Neuronal stem cell (in vitro differentiated cells): ENCODE measurements around the gene HTR2B. TPM values are rescaled to one million over a fixed set of nuclear protein-coding genes. Genes with fewer than 3 reads are reported as not detected.

Experiments used
- DNase-seq: peaks from one replicate; pipeline ENCODE4 v3.0.0-alpha.2; 2013; ENCODE audit warnings: low spot score
- H2AFZ ChIP-seq: one replicate; pipeline ENCODE4 v1.6.1; 2013; ENCODE audit warnings: mild to moderate bottlenecking, low read length, inconsistent platforms
- H2AK5ac ChIP-seq: 2 replicates; pipeline ENCODE4 v1.6.1; 2013; ENCODE audit warnings: low read depth, mild to moderate bottlenecking, inconsistent platforms, low read length, moderate library complexity, mixed read lengths
- H2BK120ac ChIP-seq: 2 replicates; pipeline ENCODE4 v1.6.1; 2013; ENCODE audit warnings: low read depth, mild to moderate bottlenecking, inconsistent platforms, low read length, moderate library complexity, mixed read lengths
- H2BK12ac ChIP-seq: one replicate; pipeline ENCODE4 v1.6.1; 2013; ENCODE audit warnings: low read length, inconsistent platforms
- H2BK15ac ChIP-seq: 2 replicates; pipeline ENCODE4 v1.6.1; 2013; ENCODE audit warnings: mild to moderate bottlenecking, low read length, inconsistent platforms, mixed read lengths
- H2BK5ac ChIP-seq: one replicate; pipeline ENCODE4 v1.6.1; 2013; ENCODE audit warnings: inconsistent platforms, mild to moderate bottlenecking, low read length, moderate library complexity
- H3K14ac ChIP-seq: one replicate; pipeline ENCODE4 v1.6.1; 2013; ENCODE audit warnings: low read length, inconsistent platforms
- H3K18ac ChIP-seq: 2 replicates; pipeline ENCODE4 v1.6.1; 2013; ENCODE audit warnings: low read length, inconsistent platforms
- H3K23ac ChIP-seq: 2 replicates; pipeline ENCODE4 v1.6.1; 2013; ENCODE audit warnings: low read depth, mild to moderate bottlenecking, mixed read lengths, low read length, inconsistent platforms; ENCODE audit not compliant: poor library complexity
- H3K27ac ChIP-seq: replicated peaks from 3 replicates; pipeline ENCODE4 v1.5.1; 2013; ENCODE audit warnings: low read length, inconsistent platforms
- H3K27me3 ChIP-seq, 3 experiments: 2 replicates each; pipeline ENCODE4 v1.6.1; 2013; ENCODE audit warnings: low read length in 3 of 3, mild to moderate bottlenecking in 2 of 3, inconsistent platforms in 1 of 3, low read depth in 1 of 3, mixed read lengths in 1 of 3, moderate library complexity in 1 of 3; ENCODE audit not compliant: control insufficient read depth in 3 of 3, insufficient read depth in 3 of 3
- H3K36me3 ChIP-seq, 2 donors: replicated peaks in 1 of 2; 2 replicates each; pipeline ENCODE4 v1.6.1; 2013; ENCODE audit warnings: low read length in 2 of 2; ENCODE audit not compliant: control insufficient read depth in 2 of 2, insufficient read depth in 2 of 2
- H3K4ac ChIP-seq: 2 replicates; pipeline ENCODE4 v1.6.1; 2013; ENCODE audit warnings: inconsistent platforms, mild to moderate bottlenecking, low read length, moderate library complexity
- H3K4me1 ChIP-seq, 2 donors: 1 replicate in 1 of 2; 2 replicates in 1 of 2; pipeline ENCODE4 v1.6.1; 2013; ENCODE audit warnings: low read length in 2 of 2, low read depth in 1 of 2; ENCODE audit not compliant: control insufficient read depth in 2 of 2, insufficient read depth in 1 of 2
- H3K4me2 ChIP-seq: one replicate; pipeline ENCODE4 v1.6.1; 2013; ENCODE audit warnings: mild to moderate bottlenecking, low read length, inconsistent platforms; ENCODE audit not compliant: insufficient read depth, poor library complexity, severe bottlenecking
- H3K4me3 ChIP-seq, 2 donors: 2 replicates each; pipeline ENCODE4 v1.5.1; 2013; ENCODE audit warnings: low read length in 2 of 2, mild to moderate bottlenecking in 2 of 2, inconsistent platforms in 1 of 2, moderate library complexity in 1 of 2
- H3K79me1 ChIP-seq: one replicate; pipeline ENCODE4 v1.6.1; 2013; ENCODE audit warnings: low read depth, mild to moderate bottlenecking, inconsistent platforms, low read length, moderate library complexity
- H3K9ac ChIP-seq: one replicate; pipeline ENCODE4 v1.6.1; 2013; ENCODE audit warnings: mild to moderate bottlenecking, low read depth, low read length, inconsistent platforms; ENCODE audit not compliant: poor library complexity
- H3K9me3 ChIP-seq, 2 donors: replicated peaks in 1 of 2; 2 replicates each; pipeline versions ENCODE3 to v1.6.1; 2013; ENCODE audit warnings: low read length in 2 of 2, mild to moderate bottlenecking in 2 of 2, inconsistent platforms in 1 of 2, low read depth in 1 of 2, mixed read lengths in 1 of 2, moderate library complexity in 1 of 2; ENCODE audit not compliant: control insufficient read depth in 2 of 2, insufficient read depth in 1 of 2
- H4K8ac ChIP-seq: one replicate; pipeline ENCODE4 v1.6.1; 2013; ENCODE audit warnings: low read depth, mild to moderate bottlenecking, inconsistent platforms, low read length, moderate library complexity
- H4K91ac ChIP-seq: one replicate; pipeline ENCODE4 v1.6.1; 2013; ENCODE audit warnings: low read length, low read depth, mild to moderate bottlenecking, inconsistent platforms; ENCODE audit not compliant: poor library complexity
- WGBS, 2 donors: extraction: QIAGEN DNeasy Blood & Tissue Kit; methylation state at CpG; one replicate each; pipeline ENCODE4 v1.1.7; 2013; ENCODE audit warnings: missing lambda C conversion rate in 2 of 2, mixed read lengths in 1 of 2; ENCODE audit not compliant: insufficient read length in 2 of 2, insufficient replicate concordance in 1 of 2; ENCODE audit errors: extremely low coverage in 2 of 2; 5-methylcytosine and 5-hydroxymethylcytosine counted together
- small RNA-seq: library from polyadenylated mRNA; stranded (forward); fragments of <200 nt; extraction: miRNeasy Mini kit (QIAGEN cat#:217004); gene quantifications from one replicate; pipeline ENCODE3, GENCODE V24; 2013; ENCODE audit not compliant: insufficient read depth

Gene HTR2B

DNA sequence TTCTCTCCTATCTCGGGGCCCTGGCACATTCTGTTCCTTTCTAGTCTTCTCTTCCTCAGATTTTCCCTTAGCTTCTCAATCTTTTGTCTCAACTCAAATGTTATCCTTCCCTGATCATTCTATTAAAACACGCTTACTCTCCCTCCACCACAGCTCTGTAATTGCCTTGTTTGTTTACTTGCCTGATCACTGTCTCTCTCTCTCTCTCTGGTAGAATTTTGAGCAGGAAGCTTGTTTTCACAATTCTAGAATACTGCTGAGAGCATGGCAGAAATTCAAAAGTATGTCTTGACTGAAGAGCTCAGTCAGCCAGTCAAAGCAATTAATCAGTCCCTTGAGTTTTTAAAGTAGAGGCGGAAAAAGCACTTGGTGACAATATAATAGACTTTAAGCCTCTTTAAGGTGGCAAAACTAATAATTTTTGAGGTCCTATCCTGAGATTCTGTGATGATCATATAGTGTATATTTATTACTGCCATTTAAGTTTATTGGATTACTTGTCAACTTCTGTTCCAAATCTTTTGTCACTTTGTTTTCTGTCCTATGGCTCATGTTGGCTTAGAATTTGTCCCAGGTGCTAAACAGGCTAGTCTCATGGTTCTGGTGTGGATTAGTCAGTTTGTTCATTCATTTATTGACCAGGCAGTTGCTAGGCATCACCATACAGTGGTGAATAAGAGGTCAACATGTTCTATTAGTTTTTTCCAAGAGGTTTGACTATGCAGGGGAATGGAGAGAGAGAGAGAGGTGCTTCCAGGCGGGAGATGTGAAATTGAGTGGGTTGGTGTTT lies 65.9 kb downstream of the HTR2B start:
- Histone ChIP-seq H2BK15ac (no peak overlapping the region), H3K4me3 (no peak overlapping the region), H3K27me3 (peaks cover 0 to 1% (median 0%) of the 10 kb centered on the region in 3 experiments), H4K8ac (no peak overlapping the region), H2AFZ (no peak overlapping the region), H3K4me1 (peaks cover 2 to 17% of the 10 kb centered on the region in 2 donors), H3K9ac (no peak overlapping the region), H2BK5ac (no peak overlapping the region), H3K4ac (no peak overlapping the region), H3K18ac (no peak overlapping the region), H3K79me1 (peaks cover 6% of the 10 kb centered on the region), H3K14ac (no peak overlapping the region), H3K4me2 (no peak overlapping the region), H2BK120ac (no peak overlapping the region), H2AK5ac (no peak overlapping the region), H2BK12ac (no peak overlapping the region), H3K36me3 (peaks cover 3 to 42% of the 10 kb centered on the region in 2 donors), H3K23ac (no peak overlapping the region), H4K91ac (no peak overlapping the region), H3K9me3 (no peaks in the 10 kb centered on the region), H3K27ac (no peak overlapping the region)
- DNase-seq, result no peak
- no CpG with 5 or more reads among the region's 4 CpGs for WGBS, 2 donors

Small RNA genes lying within 50 kb of the gene (small RNA-seq; reads per million reads assigned to genes)
- gene RNU1-93P, result not detected
